Measurements from ENCODE around the gene MACROD2.

Gene MACROD2

DNA sequence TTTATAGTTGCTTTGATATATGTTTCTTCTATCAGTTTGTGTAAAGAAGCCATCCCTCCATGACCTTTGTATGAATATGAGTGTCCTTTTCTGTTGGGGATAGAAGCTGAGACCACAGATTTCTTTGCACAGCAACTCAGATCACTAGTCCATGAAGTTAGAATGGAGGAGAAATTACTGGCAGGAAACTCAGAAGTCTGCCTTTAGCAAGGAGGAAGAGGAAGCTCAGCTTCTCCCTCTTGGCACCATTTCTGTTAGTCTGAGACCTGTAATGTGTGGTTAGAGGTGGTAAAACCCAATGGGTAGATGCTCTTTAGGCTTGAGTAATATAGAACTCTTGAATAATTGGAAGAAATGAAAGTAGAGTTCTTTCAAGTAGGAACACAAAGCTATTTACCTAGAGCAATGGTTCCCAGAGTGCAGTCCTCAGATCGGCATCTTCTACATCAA, 1337.4 kb downstream of the MACROD2 start:
- H2AFZ ChIP-seq (ENCODE audit: low read depth, low read length, severe bottlenecking) = no peak overlapping the region
- no peaks in the 10 kb centered on the region for H3F3A ChIP-seq (ENCODE audit: insufficient read depth)
- no peak overlapping the region for H3K9ac ChIP-seq (ENCODE audit: low read length)
- no peaks in the 10 kb centered on the region for H3K27me3 ChIP-seq (ENCODE audit: low read length)
- H3K79me2 ChIP-seq (ENCODE audit: insufficient read depth, low read length) = no peaks in the 10 kb centered on the region
- no peaks in the 10 kb centered on the region for H3K9me3 ChIP-seq (ENCODE audit: insufficient read depth, low read length)
- no peak for TF ChIP-seq EZH2phosphoT487 (conservative IDR thresholded peaks at IDR 0.05; ENCODE audit: low read length)
- no peak for TF ChIP-seq CTCF (IDR thresholded peaks at IDR 0.05; ENCODE audit: insufficient read depth, low read length, poor library complexity, severe bottlenecking)
- no peak overlapping the region for H3K4me3 ChIP-seq (ENCODE audit: insufficient read depth, low read length, poor library complexity, severe bottlenecking)
- H3K36me3 ChIP-seq (ENCODE audit: low read length) = no peaks in the 10 kb centered on the region
- no peak overlapping the region for H3K27ac ChIP-seq (ENCODE audit: low read depth, low read length)
- no peaks in the 10 kb centered on the region; the same call in 1 of the 2 replicates for H3K9me2 ChIP-seq (replicated peaks; ENCODE audit: insufficient read depth, low read length)
- no peak overlapping the region for H3K4me2 ChIP-seq (ENCODE audit: low read depth, low read length, poor library complexity, severe bottlenecking)
- no peaks in the 10 kb centered on the region for H4K20me1 ChIP-seq (ENCODE audit: low read depth, low read length)

DNA sequence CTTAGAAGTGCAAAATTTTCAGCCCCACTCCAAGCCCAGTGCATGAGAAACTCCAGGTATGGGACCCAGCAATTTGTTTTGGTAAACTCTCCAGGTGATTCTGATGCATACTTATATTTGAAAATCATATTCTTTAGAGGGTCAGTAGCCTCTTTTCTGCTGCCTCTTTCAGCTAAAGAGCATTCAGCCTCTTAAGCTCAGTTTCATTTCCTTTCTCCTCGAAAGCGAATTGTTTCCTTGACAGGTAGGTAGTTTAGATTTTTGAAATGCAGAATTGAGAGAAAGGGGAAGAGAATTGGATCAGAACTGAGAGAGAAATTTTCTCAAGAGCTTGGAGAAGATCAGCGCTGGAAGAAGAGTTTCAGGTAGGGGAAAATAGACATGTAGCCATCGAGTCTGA, 1337.9 kb downstream of the MACROD2 start:
- Histone ChIP-seq H3K4me3 (ENCODE audit: insufficient read depth, low read length, poor library complexity, severe bottlenecking) (no peak overlapping the region), H3K9me2 (replicated peaks; ENCODE audit: insufficient read depth, low read length) (no peaks in the 10 kb centered on the region; the same call in 1 of the 2 replicates), H3K79me2 (ENCODE audit: insufficient read depth, low read length) (no peaks in the 10 kb centered on the region), H3K27me3 (ENCODE audit: low read length) (no peaks in the 10 kb centered on the region), H3K27ac (ENCODE audit: low read depth, low read length) (no peak overlapping the region), H3K36me3 (ENCODE audit: low read length) (no peaks in the 10 kb centered on the region), H3K4me2 (ENCODE audit: low read depth, low read length, poor library complexity, severe bottlenecking) (no peak overlapping the region), H4K20me1 (ENCODE audit: low read depth, low read length) (no peaks in the 10 kb centered on the region), H3F3A (ENCODE audit: insufficient read depth) (no peaks in the 10 kb centered on the region), H3K9me3 (ENCODE audit: insufficient read depth, low read length) (no peaks in the 10 kb centered on the region), H2AFZ (ENCODE audit: low read depth, low read length, severe bottlenecking) (no peak overlapping the region), H3K9ac (ENCODE audit: low read length) (no peak overlapping the region)
- TF ChIP-seq CTCF (IDR thresholded peaks at IDR 0.05; ENCODE audit: insufficient read depth, low read length, poor library complexity, severe bottlenecking) (no peak), EZH2phosphoT487 (conservative IDR thresholded peaks at IDR 0.05; ENCODE audit: low read length) (no peak)

DNA sequence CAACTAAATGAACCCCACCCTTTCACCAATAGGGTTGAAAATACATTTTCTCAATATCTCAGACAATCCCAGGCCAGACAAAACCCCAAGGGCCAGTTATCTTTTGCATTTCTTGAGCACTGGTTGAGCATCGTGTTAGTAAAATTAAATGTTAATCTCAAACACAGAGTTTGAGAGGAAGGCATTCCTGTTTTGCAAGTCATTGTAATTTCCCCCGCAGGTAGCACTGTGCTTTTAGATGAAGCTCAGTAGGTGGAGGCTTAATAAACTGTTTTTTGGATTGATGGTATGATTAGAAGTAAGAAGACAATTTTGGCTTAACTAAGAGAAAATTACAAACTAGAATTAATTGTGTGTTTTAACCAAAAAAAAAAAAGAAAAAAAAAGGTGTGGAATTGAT, 1340.7 kb downstream of the MACROD2 start:
- H3K27ac ChIP-seq (ENCODE audit: low read depth, low read length) = no peak overlapping the region
- no peaks in the 10 kb centered on the region for H3F3A ChIP-seq (ENCODE audit: insufficient read depth)
- no peak overlapping the region for H3K4me2 ChIP-seq (ENCODE audit: low read depth, low read length, poor library complexity, severe bottlenecking)
- H4K20me1 ChIP-seq (ENCODE audit: low read depth, low read length) = no peaks in the 10 kb centered on the region
- H3K9me3 ChIP-seq (ENCODE audit: insufficient read depth, low read length) = no peaks in the 10 kb centered on the region
- H3K9ac ChIP-seq (ENCODE audit: low read length) = no peak overlapping the region
- H3K9me2 ChIP-seq (replicated peaks; ENCODE audit: insufficient read depth, low read length) = no peaks in the 10 kb centered on the region
- TF ChIP-seq EZH2phosphoT487 (conservative IDR thresholded peaks at IDR 0.05; ENCODE audit: low read length) (no peak), CTCF (IDR thresholded peaks at IDR 0.05; ENCODE audit: insufficient read depth, low read length, poor library complexity, severe bottlenecking) (no peak)
- H2AFZ ChIP-seq (ENCODE audit: low read depth, low read length, severe bottlenecking) = no peak overlapping the region
- no peaks in the 10 kb centered on the region for H3K79me2 ChIP-seq (ENCODE audit: insufficient read depth, low read length)
- H3K4me3 ChIP-seq (ENCODE audit: insufficient read depth, low read length, poor library complexity, severe bottlenecking) = no peak overlapping the region
- no peaks in the 10 kb centered on the region for H3K27me3 ChIP-seq (ENCODE audit: low read length)
- H3K36me3 ChIP-seq (ENCODE audit: low read length) = no peaks in the 10 kb centered on the region
